ENCODE measurements around the gene DRGX. TPM values are rescaled to one million over a fixed set of nuclear protein-coding genes. Genes with fewer than 3 reads are reported as not detected.

The DRGX gene
- total and polyA plus RNA-seq, 12 donors, result not detected

DNA sequence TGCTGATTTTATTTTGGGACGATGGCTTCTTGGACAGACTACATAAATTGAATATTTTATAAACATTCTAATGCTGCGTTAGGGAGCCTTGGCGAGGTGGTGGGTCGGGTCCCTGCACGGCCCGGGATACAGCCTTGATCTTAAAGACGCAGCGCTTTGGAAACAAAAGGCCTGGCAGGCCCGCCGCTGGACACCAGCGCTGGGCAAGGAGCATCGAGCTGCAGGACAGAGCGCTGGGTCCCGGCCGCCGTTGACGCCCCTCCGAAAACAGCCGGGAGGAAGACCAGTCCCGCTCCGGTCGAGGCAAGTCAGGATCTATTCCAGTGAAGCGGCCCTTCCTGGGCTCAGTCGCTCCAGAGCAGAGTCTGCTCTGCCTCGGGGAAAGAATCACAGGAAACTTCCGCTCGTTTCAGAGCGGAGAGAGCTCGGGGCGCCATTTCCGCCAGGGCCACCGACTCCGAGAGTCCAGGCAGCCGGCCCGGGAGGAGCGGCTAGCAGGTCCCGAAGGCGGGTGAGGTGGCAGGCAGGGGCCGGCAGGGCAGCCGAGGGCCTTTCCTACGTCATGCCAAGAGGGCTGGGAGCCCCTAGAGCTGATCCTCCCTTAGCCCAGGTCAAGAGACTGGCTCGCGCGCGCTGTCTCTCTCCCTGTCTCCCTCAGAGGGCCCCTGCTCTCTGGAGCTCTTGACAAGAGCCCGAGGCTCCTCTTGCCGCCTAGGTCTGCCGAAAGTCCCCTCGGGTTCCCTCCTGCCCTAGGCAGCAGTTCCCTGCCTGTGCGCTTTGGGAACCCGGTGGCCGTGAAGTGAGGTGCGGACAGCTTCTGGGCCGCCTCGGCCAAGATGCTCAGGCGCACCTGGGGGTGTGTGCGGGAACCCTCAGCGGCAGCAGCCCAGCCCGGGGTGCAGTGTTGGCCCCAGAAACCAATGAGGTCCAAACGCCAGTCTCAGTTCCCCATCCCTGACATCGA is 1.4 kb upstream of the DRGX start:
- Histone ChIP-seq H3K36me3 (no peaks in the 10 kb centered on the region), H3K4me3 (peak overlapping the region in 6 of 10 donors; percentile 7 to 41 (median 20)), H3K27ac (no peak overlapping the region), H3K9me3 (no peaks in the 10 kb centered on the region), H3K4me1 (peaks cover 9 to 41% (median 34%) of the 10 kb centered on the region in 9 donors), H3K27me3 (peaks cover 46 to 100% (median 98%) of the 10 kb centered on the region in 7 donors)
- DNase-seq (no peak), ATAC-seq (peak in 5 of 8 donors; percentile 12 to 31 (median 19))
- WGBS, 2 donors, result 2 to 3% methylated on average over 61 of the region's 61 CpGs
- intact Hi-C loops (cut with DNase I), result loop anchor here in 1 of 10 donors (10.0 kb wide), 1 partner anchor 183 kb away; no protein-coding TSS in a partner anchor
- TF ChIP-seq, protein P1, sequence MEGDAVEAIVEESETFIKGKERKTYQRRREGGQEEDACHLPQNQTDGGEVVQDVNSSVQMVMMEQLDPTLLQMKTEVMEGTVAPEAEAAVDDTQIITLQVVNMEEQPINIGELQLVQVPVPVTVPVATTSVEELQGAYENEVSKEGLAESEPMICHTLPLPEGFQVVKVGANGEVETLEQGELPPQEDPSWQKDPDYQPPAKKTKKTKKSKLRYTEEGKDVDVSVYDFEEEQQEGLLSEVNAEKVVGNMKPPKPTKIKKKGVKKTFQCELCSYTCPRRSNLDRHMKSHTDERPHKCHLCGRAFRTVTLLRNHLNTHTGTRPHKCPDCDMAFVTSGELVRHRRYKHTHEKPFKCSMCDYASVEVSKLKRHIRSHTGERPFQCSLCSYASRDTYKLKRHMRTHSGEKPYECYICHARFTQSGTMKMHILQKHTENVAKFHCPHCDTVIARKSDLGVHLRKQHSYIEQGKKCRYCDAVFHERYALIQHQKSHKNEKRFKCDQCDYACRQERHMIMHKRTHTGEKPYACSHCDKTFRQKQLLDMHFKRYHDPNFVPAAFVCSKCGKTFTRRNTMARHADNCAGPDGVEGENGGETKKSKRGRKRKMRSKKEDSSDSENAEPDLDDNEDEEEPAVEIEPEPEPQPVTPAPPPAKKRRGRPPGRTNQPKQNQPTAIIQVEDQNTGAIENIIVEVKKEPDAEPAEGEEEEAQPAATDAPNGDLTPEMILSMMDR (IDR thresholded peaks at IDR 0.05), result no peak

DNA sequence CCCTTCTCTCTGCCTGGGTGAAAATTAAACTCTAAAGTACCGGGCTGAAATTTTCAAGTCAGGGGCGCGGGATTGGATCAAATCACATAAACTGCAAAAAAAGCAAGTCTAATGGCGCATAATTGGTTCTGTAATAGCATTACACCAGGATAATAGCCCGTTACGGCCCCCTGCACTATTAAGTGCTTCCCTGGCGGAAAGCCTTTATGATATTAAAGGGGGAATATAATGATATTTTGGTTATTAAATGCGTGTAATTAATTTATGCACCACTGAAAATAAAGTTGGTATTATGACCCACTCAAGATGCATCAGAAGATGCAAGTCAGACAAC is 744 bp upstream of the DRGX start:
- no peak for ATAC-seq
- DNase-seq, result no peak
- intact Hi-C loops (cut with DNase I), result loop anchor here in 1 of 10 donors (10.0 kb wide), 1 partner anchor 182 kb away; no protein-coding TSS in a partner anchor
- Histone ChIP-seq H3K9me3 (no peaks in the 10 kb centered on the region), H3K4me1 (peaks cover 9 to 41% (median 34%) of the 10 kb centered on the region in 9 donors), H3K36me3 (no peaks in the 10 kb centered on the region), H3K4me3 (no peak overlapping the region), H3K27ac (no peak overlapping the region), H3K27me3 (peaks cover 46 to 100% (median 98%) of the 10 kb centered on the region in 7 donors)
- WGBS, 2 donors, result 20 to 24% methylated on average over 8 of the region's 8 CpGs
- TF ChIP-seq, protein P1 (IDR thresholded peaks at IDR 0.05), result no peak

DNA sequence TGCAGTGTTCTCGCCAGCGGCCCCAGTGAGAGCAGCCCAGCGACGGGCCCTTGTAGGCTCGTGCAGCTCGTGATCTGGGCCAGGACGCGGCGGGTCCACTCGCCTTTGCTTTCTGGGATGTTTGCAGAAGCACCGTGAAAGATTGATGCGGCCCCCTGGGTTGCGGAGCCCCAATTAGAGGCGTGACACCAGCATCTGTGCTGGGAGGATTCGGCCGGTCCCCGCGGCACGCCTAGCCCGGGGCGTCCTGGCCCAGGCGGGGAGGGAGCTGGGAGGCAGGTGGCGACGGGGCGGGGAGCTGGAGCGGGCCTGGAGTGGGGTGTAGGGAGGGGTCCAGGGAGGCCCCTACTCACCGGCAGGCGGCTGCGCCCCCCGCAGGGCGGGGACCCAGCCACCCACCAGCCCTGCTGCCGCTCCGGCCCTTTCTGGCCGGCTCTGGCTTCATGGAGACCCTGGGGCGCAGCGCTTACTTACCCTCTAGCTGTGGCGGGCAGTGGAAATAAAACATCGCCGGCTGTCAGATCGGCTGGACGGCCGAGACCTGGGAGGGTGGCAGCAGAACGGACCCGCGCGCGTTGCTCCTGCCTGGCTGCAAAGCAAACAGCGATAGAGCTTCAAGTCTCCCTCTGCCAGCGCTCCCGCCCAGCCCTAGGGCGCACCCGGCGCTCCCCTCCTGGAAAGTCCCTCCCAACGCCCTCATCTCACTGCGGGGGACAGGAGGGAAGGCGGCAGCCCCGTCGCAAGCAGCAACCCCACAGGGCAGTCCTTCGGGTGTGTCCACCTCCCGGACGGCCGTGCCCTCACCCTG is 752 bp downstream of the DRGX start:
- DNase-seq (no peak), ATAC-seq (peak in 1 of 8 donors; percentile 50)
- WGBS, 2 donors, result 0 to 3% methylated on average over 60 to 62 of the region's 62 CpGs
- H3K4me1 ChIP-seq, result peaks cover 9 to 41% (median 34%) of the 10 kb centered on the region in 9 donors
- intact Hi-C loops (cut with DNase I), result loop anchor here in 1 of 10 donors (10.0 kb wide), 1 partner anchor 180 kb away; no protein-coding TSS in a partner anchor
- H3K27ac ChIP-seq, result no peak overlapping the region
- TF ChIP-seq, protein P1 (IDR thresholded peaks at IDR 0.05), result no peak
- no peaks in the 10 kb centered on the region for H3K36me3 ChIP-seq
- peak overlapping the region in 5 of 10 donors; percentile 7 to 20 (median 15) for H3K4me3 ChIP-seq
- H3K27me3 ChIP-seq, result peaks cover 46 to 100% (median 97%) of the 10 kb centered on the region in 7 donors
- H3K9me3 ChIP-seq, result no peaks in the 10 kb centered on the region

DNA sequence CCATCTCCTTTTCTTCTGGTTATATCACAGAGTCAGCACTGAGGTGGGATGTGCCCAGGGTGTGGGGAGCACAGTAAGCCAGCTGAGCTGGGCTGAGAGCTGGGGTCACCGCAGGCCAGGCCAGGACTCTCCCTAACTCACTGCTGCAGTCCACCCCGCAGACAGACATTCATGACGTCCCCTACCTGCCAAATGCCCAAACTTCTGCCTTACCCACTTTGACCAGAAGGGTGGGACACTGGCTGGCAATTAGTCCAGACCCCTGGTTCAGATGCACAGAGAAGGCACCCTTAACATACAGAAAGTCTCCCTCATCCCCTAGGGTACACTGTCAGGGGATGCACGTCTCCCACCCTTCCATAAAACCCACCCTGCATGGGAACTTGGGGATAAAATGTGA is 2.1 kb downstream of the DRGX start:
- ATAC-seq, result no peak
- intact Hi-C loops (cut with DNase I), result loop anchor here in 1 of 10 donors (10.0 kb wide), 1 partner anchor 179 kb away; no protein-coding TSS in a partner anchor
- Histone ChIP-seq H3K4me3 (no peak overlapping the region), H3K36me3 (no peaks in the 10 kb centered on the region), H3K27ac (no peak overlapping the region), H3K4me1 (peaks cover 9 to 41% (median 34%) of the 10 kb centered on the region in 9 donors), H3K9me3 (no peaks in the 10 kb centered on the region), H3K27me3 (peaks cover 45 to 100% (median 93%) of the 10 kb centered on the region in 7 donors)
- DNase-seq, result no peak
- TF ChIP-seq, protein P1 (IDR thresholded peaks at IDR 0.05), result no peak
- WGBS, 2 donors, result 36 to 38% methylated on average over 4 of the region's 4 CpGs
